GM19238 (cell line): Measurements from ENCODE around the gene DOHH.

Experiments
- DNase-seq: peaks from one replicate; pipeline ENCODE4 v3.0.0; 2011; ENCODE audit warnings: low spot score; ENCODE audit not compliant: insufficient read length

DOHH gene

GRCh38 chr19:3441986-3442329 lies 58.5 kb downstream of the DOHH start:
- DNase-seq, result no peak

GRCh38 chr19:3441089-3441985 lies 59.1 kb downstream of the DOHH start:
- no peak for DNase-seq
